Measurements from ENCODE around the gene RGS18. TPM values are rescaled to one million over a fixed set of nuclear protein-coding genes. Genes with fewer than 3 reads are reported as not detected.

The RGS18 gene
- total and polyA plus RNA-seq, 2 donors (not counting 1 experiment from before 2014, with no cell fraction given): 0.09 TPM; not detected in 1

- Mint-ChIP-seq H3K4me1 (no peaks in the 10 kb centered on the region), H3K4me3 (no peak overlapping the region), H3K27ac (no peak overlapping the region), H3K9me3 (ENCODE audit: insufficient read depth) (no peaks in the 10 kb centered on the region), H3K27me3 (no peaks in the 10 kb centered on the region)
- no peaks in the 10 kb centered on the region for H3K9me3 ChIP-seq (ENCODE audit: control extremely low read depth in 1 of 3, control insufficient read depth in 2 of 3, insufficient read depth in 1 of 3, low read length in 2 of 3)
- ATAC-seq (ENCODE audit: low read depth) (no peak), DNase-seq (no peak)
- H3K27ac ChIP-seq (ENCODE audit: low read length in 2 of 2): no peak overlapping the region
- intact Hi-C loops (cut with micrococcal nuclease): no loop called here
- no peaks in the 10 kb centered on the region for H3K36me3 ChIP-seq (replicated peaks in 1 of 2; ENCODE audit: control extremely low read depth in 1 of 2, control insufficient read depth in 1 of 2, extremely low read depth in 1 of 2, insufficient read depth in 2 of 2, low read length in 1 of 2)
- no peak overlapping the region for H3K4me3 ChIP-seq (ENCODE audit: control extremely low read depth in 1 of 5, extremely low read depth in 1 of 5, insufficient read depth in 1 of 5, low read depth in 2 of 5, low read length in 4 of 5)
- no peaks in the 10 kb centered on the region for H4K20me1 ChIP-seq (ENCODE audit: control insufficient read depth, insufficient read depth, low read length, poor library complexity, severe bottlenecking)
- H2AFZ ChIP-seq (ENCODE audit: insufficient read depth, low read depth, low read length, poor library complexity, severe bottlenecking): no peak overlapping the region
- 94% methylated on average over 2 of the region's 7 CpGs for WGBS (ENCODE audit: insufficient coverage)
- no peaks in the 10 kb centered on the region for H3K4me1 ChIP-seq (ENCODE audit: control insufficient read depth in 2 of 2, insufficient read depth in 2 of 2, low read length in 2 of 2)
- ChIA-PET POLR2A (no interaction called here), CTCF (no interaction called here)
- TF ChIP-seq CTCF (IDR thresholded peaks at IDR 0.05) (no peak), EZH2 (IDR thresholded peaks at IDR 0.05; ENCODE audit: borderline replicate concordance, insufficient read depth, low read depth, low read length, poor library complexity, severe bottlenecking) (no peak)
- no peaks in the 10 kb centered on the region for H3K27me3 ChIP-seq (replicated peaks in 1 of 4; ENCODE audit: control extremely low read depth in 1 of 4, control insufficient read depth in 3 of 4, insufficient read depth in 4 of 4, low read length in 3 of 4)
- H3K9ac ChIP-seq (ENCODE audit: low read length): no peak overlapping the region
- H3K4me2 ChIP-seq (replicated peaks; ENCODE audit: low read depth, low read length, poor library complexity, severe bottlenecking): no peak overlapping the region
- no peaks in the 10 kb centered on the region for H3K79me2 ChIP-seq (ENCODE audit: control insufficient read depth, insufficient read depth, low read length)
Measured at GRCh38 chr1:192232817-192233417, 74.7 kb downstream of the RGS18 start.

GRCh38 chr1:192235127-192235526, 76.9 kb downstream of the RGS18 start:
- no peak for ATAC-seq (ENCODE audit: low read depth)
- ChIA-PET CTCF (no interaction called here), POLR2A (no interaction called here)
- TF ChIP-seq EZH2 (IDR thresholded peaks at IDR 0.05; ENCODE audit: borderline replicate concordance, insufficient read depth, low read depth, low read length, poor library complexity, severe bottlenecking) (no peak), CTCF (IDR thresholded peaks at IDR 0.05) (no peak)
- H3K4me1 Mint-ChIP-seq: no peaks in the 10 kb centered on the region
- no peak for DNase-seq
- Histone ChIP-seq H3K27ac (ENCODE audit: low read length in 2 of 2) (no peak overlapping the region), H3K36me3 (replicated peaks in 1 of 2; ENCODE audit: control extremely low read depth in 1 of 2, control insufficient read depth in 1 of 2, extremely low read depth in 1 of 2, insufficient read depth in 2 of 2, low read length in 1 of 2) (no peaks in the 10 kb centered on the region), H3K9me3 (ENCODE audit: control extremely low read depth in 1 of 3, control insufficient read depth in 2 of 3, insufficient read depth in 1 of 3, low read length in 2 of 3) (no peaks in the 10 kb centered on the region), H3K27me3 (replicated peaks in 1 of 4; ENCODE audit: control extremely low read depth in 1 of 4, control insufficient read depth in 3 of 4, insufficient read depth in 4 of 4, low read length in 3 of 4) (no peaks in the 10 kb centered on the region), H3K9ac (ENCODE audit: low read length) (no peak overlapping the region), H3K4me1 (ENCODE audit: control insufficient read depth in 2 of 2, insufficient read depth in 2 of 2, low read length in 2 of 2) (no peaks in the 10 kb centered on the region), H3K4me3 (ENCODE audit: control extremely low read depth in 1 of 5, extremely low read depth in 1 of 5, insufficient read depth in 1 of 5, low read depth in 2 of 5, low read length in 4 of 5) (no peak overlapping the region), H3K79me2 (ENCODE audit: control insufficient read depth, insufficient read depth, low read length) (no peaks in the 10 kb centered on the region), H2AFZ (ENCODE audit: insufficient read depth, low read depth, low read length, poor library complexity, severe bottlenecking) (no peak overlapping the region), H4K20me1 (ENCODE audit: control insufficient read depth, insufficient read depth, low read length, poor library complexity, severe bottlenecking) (no peaks in the 10 kb centered on the region), H3K4me2 (replicated peaks; ENCODE audit: low read depth, low read length, poor library complexity, severe bottlenecking) (no peak overlapping the region)
- no peak overlapping the region for H3K27ac Mint-ChIP-seq
- intact Hi-C loops (cut with micrococcal nuclease): no loop called here
- no peak overlapping the region for H3K4me3 Mint-ChIP-seq
- H3K9me3 Mint-ChIP-seq (ENCODE audit: insufficient read depth): no peaks in the 10 kb centered on the region
- H3K27me3 Mint-ChIP-seq: no peaks in the 10 kb centered on the region

Other genes starting within 250 kb of the RGS18 start
- not detected in 2 replicates for gene RGS21, start 158.5 kb downstream of the RGS18 start, total RNA-seq
- gene RGS21, start 158.5 kb downstream of the RGS18 start, polyA plus RNA-seq: not detected in 2 replicates

Measured in B cell (primary cell).